Epithelial cell of esophagus (primary cell): Measurements from ENCODE around the gene CDADC1.

Source experiments
- DNase-seq: peaks from one replicate; pipeline ENCODE4 v3.0.0; 2010; ENCODE audit warnings: low read depth
- H3K4me3 ChIP-seq: 2 replicates; pipeline ENCODE4 v1.5.1; 2011; ENCODE audit warnings: mild to moderate bottlenecking, low read length, control low read depth
- TF ChIP-seq, protein P1 (sequence below): IDR thresholded peaks from 2 replicates; pipeline ENCODE4 v1.5.1; 2011; ENCODE audit warnings: low read depth, mild to moderate bottlenecking, low read length, control low read depth, inconsistent platforms; ENCODE audit not compliant: insufficient read depth; ENCODE audit errors: missing control alignments

The CDADC1 gene

DNA sequence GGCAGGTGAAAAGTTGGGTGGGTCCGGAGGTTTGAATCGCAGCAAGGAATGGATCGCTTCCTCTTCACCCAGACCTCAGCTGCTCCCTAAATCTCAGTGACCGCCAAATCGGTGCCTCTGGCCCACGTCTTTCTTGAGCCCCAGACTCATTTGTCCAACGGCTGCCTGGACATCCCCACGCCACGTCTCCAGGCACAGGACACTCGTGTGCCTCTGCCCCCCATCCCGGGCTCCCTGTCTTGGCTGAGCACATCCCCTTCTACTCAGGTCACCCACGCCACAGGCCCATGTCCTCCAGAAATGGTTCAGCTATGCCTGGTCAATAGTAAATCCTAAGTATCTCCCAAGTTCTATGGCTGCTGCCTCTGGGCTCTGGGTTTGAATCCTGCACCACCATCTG, 56.6 kb downstream of the CDADC1 start:
- no peak overlapping the region for H3K4me3 ChIP-seq
- TF ChIP-seq, protein P1, sequence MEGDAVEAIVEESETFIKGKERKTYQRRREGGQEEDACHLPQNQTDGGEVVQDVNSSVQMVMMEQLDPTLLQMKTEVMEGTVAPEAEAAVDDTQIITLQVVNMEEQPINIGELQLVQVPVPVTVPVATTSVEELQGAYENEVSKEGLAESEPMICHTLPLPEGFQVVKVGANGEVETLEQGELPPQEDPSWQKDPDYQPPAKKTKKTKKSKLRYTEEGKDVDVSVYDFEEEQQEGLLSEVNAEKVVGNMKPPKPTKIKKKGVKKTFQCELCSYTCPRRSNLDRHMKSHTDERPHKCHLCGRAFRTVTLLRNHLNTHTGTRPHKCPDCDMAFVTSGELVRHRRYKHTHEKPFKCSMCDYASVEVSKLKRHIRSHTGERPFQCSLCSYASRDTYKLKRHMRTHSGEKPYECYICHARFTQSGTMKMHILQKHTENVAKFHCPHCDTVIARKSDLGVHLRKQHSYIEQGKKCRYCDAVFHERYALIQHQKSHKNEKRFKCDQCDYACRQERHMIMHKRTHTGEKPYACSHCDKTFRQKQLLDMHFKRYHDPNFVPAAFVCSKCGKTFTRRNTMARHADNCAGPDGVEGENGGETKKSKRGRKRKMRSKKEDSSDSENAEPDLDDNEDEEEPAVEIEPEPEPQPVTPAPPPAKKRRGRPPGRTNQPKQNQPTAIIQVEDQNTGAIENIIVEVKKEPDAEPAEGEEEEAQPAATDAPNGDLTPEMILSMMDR, result no peak
- no peak for DNase-seq

DNA sequence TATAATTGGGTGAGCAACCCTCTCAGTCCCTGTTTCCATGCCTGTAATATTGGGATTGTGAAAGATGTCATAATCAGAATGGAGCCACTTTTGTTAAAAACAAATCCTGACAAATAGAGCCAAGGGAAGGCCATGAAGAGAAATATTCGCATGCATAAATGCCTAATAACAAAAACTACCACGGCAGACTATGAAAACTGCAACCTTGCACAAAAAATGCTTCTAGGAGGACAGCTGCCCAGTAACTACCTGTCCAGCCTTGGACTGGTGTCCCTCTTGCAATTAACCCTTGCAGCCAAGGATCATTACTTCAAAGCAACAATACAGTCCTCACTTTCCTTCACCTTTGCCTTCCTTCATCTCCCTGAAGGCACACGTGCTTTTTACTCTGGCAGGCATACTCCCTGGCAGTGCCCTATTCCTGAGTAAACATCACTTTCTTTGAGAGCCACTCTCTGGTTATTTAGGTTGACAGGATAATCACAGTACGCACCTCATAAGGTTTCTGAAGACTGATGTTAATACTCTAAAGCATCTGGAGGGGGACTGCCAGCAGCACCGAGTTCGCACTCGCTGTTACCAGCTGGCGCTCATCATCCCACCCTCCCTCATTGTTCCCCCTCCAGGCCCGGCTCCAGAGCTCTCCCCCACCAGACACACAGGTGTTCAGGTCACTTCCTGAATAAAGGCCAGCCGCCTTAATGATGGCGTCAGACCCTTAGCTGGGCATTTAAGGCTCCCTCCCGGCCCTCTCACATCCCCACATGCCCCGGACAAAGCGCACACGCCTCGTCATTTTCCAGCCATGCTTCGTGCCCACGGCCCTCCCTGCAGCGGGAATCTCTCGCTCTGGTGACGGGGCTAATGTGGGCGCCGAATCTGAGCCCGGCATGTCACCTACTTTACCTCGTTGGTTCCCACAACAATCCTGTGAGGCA, 57.3 kb downstream of the CDADC1 start:
- DNase-seq, result no peak
- TF ChIP-seq, protein P1, result no peak
- H3K4me3 ChIP-seq, result no peak overlapping the region

DNA sequence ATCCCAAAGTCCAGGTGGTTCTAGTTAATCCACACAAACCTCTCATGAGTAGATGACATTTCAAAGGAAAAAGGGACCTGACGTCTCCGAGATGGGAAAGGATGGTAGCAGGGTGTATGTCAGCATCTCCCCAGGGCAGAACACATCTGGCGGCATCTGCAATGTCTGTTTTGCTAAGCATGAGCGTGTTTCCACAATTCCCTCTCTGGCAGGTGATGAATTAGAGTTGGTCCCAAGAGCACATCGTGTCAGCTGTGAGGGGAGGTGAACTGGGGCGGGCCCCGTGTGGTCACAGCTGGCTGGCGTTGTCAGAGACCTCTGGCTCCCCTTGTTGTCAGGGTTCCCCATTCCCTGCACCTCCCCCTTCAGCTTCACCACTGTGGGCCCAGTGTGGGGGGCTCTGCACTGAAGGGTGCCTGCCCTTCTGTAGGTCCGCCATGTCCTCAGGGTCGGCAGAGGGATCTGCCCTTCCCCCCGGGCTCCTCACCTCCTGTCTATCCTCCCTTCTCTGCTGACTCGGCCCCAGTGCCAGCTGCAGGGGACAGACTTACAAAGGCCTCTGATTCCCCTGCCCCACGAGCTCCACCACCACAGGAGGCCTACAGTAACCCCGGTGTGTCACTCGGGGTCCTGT, 58.2 kb downstream of the CDADC1 start:
- H3K4me3 ChIP-seq, result no peak overlapping the region
- DNase-seq, result no peak
- TF ChIP-seq, protein P1, result no peak

DNA sequence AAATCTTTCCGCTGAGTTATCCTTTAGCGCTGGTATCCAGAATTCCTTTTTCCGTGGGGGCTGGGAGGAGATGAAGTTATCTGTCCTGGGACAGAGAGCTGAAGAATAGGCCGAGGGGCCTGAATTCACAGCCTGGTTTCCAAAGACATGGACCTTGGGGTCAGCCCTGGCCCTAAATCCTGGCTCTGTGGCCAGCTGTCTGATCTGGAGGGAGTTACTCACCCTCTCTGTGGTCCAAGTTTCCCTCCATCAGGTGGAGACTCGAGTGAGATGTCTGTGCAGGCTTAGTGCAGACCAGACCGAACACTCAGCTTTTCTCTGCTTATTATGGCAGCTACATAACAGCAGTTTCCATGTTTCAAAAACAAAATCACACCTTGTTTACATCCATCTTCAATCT, 59.6 kb downstream of the CDADC1 start:
- no peak for DNase-seq
- TF ChIP-seq, protein P1, result no peak
- H3K4me3 ChIP-seq, result no peak overlapping the region

DNA sequence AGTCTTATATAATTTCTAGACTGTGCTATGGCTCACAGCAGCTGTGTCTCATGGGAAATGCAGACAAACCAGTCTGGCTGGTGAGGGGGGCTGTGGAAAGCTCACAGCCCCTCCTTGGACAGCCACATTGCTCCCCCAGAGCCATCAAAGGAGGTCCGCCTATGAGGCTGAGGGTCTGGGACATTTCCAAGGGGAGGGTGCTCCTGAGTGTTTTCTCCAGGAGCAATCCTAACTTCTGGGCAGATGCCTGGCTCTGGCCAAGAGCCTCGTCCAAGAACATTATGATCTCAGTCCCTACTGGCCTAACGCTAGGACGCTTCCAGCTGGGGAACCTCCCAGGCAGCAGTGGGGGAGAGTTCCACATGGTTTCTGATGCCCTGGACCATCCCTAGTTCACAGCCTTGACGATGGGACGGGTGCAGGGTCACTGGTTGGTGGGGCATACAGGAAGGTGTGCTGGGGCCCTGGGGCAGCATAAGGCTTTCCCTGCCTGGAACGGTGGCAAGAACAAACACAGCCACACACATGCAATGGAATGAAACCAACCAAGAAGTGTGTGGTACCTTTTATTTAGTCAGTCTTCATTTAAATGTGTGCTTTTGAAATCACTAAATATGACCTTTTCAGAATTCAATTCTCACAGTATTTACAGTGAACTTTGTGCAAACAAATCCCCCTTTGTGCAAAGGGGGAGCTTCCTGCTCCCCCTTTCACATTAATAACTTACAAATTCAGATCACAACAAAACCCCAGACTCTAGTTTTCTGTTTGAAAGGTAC, 60.6 kb downstream of the CDADC1 start:
- TF ChIP-seq, protein P1, result no peak
- H3K4me3 ChIP-seq, result no peak overlapping the region
- DNase-seq, result peak; percentile 53

DNA sequence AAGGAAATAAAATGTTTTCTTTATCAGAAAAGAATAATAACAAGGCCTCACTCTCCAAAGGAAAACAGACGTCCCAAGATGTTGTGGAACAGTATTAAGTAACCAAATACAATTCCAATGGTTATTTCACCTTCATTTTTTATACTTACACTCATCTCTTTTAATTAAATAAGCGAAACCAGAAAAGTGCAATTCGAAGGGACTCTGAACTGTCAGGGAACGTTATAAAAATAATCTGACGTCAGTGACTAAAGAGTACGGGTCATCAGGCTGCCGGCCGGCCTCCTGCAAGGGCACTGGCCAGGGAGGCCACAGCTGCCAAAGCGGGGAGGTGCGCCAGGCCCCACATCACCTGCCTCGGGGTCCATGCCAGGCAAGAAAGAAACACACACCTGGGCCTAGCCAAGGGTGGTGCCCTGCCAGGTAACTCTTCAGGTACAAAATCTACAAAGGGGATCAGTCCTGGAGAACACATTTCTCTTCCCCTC, 61.2 kb downstream of the CDADC1 start:
- no peak for DNase-seq
- no peak overlapping the region for H3K4me3 ChIP-seq
- TF ChIP-seq, protein P1, result no peak
